ENCODE measurements around the gene UTP11.

- no peak for TF ChIP-seq POLR2A (IDR thresholded peaks at IDR 0.05)
- TF ChIP-seq, protein P1, sequence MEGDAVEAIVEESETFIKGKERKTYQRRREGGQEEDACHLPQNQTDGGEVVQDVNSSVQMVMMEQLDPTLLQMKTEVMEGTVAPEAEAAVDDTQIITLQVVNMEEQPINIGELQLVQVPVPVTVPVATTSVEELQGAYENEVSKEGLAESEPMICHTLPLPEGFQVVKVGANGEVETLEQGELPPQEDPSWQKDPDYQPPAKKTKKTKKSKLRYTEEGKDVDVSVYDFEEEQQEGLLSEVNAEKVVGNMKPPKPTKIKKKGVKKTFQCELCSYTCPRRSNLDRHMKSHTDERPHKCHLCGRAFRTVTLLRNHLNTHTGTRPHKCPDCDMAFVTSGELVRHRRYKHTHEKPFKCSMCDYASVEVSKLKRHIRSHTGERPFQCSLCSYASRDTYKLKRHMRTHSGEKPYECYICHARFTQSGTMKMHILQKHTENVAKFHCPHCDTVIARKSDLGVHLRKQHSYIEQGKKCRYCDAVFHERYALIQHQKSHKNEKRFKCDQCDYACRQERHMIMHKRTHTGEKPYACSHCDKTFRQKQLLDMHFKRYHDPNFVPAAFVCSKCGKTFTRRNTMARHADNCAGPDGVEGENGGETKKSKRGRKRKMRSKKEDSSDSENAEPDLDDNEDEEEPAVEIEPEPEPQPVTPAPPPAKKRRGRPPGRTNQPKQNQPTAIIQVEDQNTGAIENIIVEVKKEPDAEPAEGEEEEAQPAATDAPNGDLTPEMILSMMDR (IDR thresholded peaks at IDR 0.05), result no peak
- no peak for TF ChIP-seq EP300 (IDR thresholded peaks at IDR 0.05)
Measured at GRCh38 chr1:38003261-38004250, 9.0 kb upstream of the UTP11 start.
